HL-60 (cell line): ENCODE measurements around the gene LINGO1.

Source experiments
- DNase-seq, 2 experiments: peaks; one replicate each; pipeline ENCODE4 v3.0.0-alpha.2; 2010 to 2020; ENCODE audit warnings: low read depth in 1 of 2, low spot score in 1 of 2
- H3K27ac ChIP-seq: fragments of 250-450 bp; sonication (Bioruptor Pico); replicated peaks from 2 replicates; pipeline ENCODE4 v1.5.1; 2020; ENCODE audit warnings: mild to moderate bottlenecking, moderate library complexity
- H3K27me3 ChIP-seq: fragments of 250-450 bp; sonication (Bioruptor Pico); 2 replicates; pipeline ENCODE4 v1.5.1; 2021; ENCODE audit warnings: mild to moderate bottlenecking, moderate library complexity; ENCODE audit not compliant: insufficient read depth, poor library complexity, severe bottlenecking
- H3K4me3 ChIP-seq: replicated peaks from 2 replicates; pipeline ENCODE4 v1.5.1; 2011; ENCODE audit warnings: mild to moderate bottlenecking, control low read depth, low read length; ENCODE audit not compliant: insufficient read depth
- GABPA ChIP-seq: IDR thresholded peaks from 2 replicates; pipeline ENCODE4 v1.6.1; 2012; ENCODE audit warnings: low read depth
- POLR2AphosphoS5 ChIP-seq: IDR thresholded peaks from 2 replicates; pipeline ENCODE4 v1.6.1; 2012; ENCODE audit warnings: low read depth
- SPI1 ChIP-seq: IDR thresholded peaks from 2 replicates; pipeline ENCODE4 v1.6.1; 2012; ENCODE audit warnings: low read depth, mild to moderate bottlenecking, borderline replicate concordance
- TF ChIP-seq, protein P1 (sequence below): IDR thresholded peaks from 2 replicates; pipeline ENCODE4 v1.6.1; 2012; ENCODE audit warnings: low read depth; ENCODE audit not compliant: insufficient replicate concordance
- TF ChIP-seq, protein P2 (sequence below): IDR thresholded peaks from one replicate; pipeline ENCODE4 v1.5.1; 2011; ENCODE audit warnings: low read length, control low read depth, inconsistent platforms; ENCODE audit not compliant: insufficient read depth

The LINGO1 gene

GRCh38 chr15:77605547-77605946 lies 27.2 kb downstream of the LINGO1 start:
- Histone ChIP-seq H3K27ac (no peak overlapping the region), H3K4me3 (no peak overlapping the region), H3K27me3 (no peaks in the 10 kb centered on the region)
- TF ChIP-seq SPI1 (no peak), GABPA (no peak), POLR2AphosphoS5 (no peak)
- TF ChIP-seq, protein P1, sequence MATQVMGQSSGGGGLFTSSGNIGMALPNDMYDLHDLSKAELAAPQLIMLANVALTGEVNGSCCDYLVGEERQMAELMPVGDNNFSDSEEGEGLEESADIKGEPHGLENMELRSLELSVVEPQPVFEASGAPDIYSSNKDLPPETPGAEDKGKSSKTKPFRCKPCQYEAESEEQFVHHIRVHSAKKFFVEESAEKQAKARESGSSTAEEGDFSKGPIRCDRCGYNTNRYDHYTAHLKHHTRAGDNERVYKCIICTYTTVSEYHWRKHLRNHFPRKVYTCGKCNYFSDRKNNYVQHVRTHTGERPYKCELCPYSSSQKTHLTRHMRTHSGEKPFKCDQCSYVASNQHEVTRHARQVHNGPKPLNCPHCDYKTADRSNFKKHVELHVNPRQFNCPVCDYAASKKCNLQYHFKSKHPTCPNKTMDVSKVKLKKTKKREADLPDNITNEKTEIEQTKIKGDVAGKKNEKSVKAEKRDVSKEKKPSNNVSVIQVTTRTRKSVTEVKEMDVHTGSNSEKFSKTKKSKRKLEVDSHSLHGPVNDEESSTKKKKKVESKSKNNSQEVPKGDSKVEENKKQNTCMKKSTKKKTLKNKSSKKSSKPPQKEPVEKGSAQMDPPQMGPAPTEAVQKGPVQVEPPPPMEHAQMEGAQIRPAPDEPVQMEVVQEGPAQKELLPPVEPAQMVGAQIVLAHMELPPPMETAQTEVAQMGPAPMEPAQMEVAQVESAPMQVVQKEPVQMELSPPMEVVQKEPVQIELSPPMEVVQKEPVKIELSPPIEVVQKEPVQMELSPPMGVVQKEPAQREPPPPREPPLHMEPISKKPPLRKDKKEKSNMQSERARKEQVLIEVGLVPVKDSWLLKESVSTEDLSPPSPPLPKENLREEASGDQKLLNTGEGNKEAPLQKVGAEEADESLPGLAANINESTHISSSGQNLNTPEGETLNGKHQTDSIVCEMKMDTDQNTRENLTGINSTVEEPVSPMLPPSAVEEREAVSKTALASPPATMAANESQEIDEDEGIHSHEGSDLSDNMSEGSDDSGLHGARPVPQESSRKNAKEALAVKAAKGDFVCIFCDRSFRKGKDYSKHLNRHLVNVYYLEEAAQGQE: no peak
- TF ChIP-seq, protein P2, sequence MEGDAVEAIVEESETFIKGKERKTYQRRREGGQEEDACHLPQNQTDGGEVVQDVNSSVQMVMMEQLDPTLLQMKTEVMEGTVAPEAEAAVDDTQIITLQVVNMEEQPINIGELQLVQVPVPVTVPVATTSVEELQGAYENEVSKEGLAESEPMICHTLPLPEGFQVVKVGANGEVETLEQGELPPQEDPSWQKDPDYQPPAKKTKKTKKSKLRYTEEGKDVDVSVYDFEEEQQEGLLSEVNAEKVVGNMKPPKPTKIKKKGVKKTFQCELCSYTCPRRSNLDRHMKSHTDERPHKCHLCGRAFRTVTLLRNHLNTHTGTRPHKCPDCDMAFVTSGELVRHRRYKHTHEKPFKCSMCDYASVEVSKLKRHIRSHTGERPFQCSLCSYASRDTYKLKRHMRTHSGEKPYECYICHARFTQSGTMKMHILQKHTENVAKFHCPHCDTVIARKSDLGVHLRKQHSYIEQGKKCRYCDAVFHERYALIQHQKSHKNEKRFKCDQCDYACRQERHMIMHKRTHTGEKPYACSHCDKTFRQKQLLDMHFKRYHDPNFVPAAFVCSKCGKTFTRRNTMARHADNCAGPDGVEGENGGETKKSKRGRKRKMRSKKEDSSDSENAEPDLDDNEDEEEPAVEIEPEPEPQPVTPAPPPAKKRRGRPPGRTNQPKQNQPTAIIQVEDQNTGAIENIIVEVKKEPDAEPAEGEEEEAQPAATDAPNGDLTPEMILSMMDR: no peak
- no peak for DNase-seq

- Histone ChIP-seq H3K27ac (no peak overlapping the region), H3K27me3 (no peaks in the 10 kb centered on the region), H3K4me3 (no peak overlapping the region)
- no peak for TF ChIP-seq GABPA
- TF ChIP-seq POLR2AphosphoS5: no peak
- TF ChIP-seq, protein P2: no peak
- TF ChIP-seq, protein P1: no peak
- TF ChIP-seq SPI1: no peak
- no peak for DNase-seq
These were observed 27.7 kb downstream of the LINGO1 start for GRCh38 chr15:77604973-77605372.

DNA sequence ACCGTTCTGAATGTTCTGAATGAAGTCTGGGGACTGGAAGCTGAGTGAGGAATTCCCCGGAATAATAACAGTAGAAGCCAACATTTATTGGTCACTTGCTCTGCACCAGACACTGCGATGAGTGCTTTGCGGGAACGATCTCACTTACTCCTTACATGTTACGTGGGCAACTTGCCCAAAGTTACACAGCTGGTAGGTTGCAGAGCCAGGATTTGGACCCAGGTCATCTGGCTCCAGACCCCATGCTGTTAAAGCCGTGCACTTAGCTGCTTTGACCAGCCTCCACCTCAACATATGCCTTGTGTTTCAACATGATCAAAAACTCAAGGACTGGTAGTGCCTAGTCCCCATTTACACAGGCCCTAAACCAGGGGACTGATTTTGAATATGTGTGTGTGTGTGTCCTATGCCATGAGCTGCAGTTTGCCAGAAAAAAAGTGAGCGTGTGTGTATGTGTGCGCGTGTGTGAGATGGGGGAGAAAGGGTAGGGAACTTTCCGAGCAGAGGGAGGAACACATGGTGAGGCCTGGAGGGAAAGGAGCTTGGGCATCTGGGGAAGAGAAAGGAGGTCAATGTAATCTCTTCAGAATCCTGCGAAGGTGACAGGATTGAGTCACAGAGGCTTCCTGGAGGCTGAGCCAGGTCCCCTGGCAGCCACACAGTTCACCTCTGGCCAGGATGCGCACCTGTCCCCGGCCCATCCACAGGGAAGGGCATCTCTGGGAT lies 28.9 kb downstream of the LINGO1 start:
- Histone ChIP-seq H3K27me3 (no peaks in the 10 kb centered on the region), H3K27ac (no peak overlapping the region), H3K4me3 (no peak overlapping the region)
- no peak for DNase-seq
- no peak for TF ChIP-seq GABPA
- no peak for TF ChIP-seq POLR2AphosphoS5
- no peak for TF ChIP-seq SPI1

- Histone ChIP-seq H3K4me3 (no peak overlapping the region), H3K27me3 (no peaks in the 10 kb centered on the region), H3K27ac (no peak overlapping the region)
- TF ChIP-seq POLR2AphosphoS5 (no peak), GABPA (no peak), SPI1 (no peak)
- TF ChIP-seq, protein P1: no peak
- TF ChIP-seq, protein P2: no peak
- no peak for DNase-seq
These were observed 29.9 kb downstream of the LINGO1 start for GRCh38 chr15:77602800-77603199.
